GM13977 (cell line): Measurements from ENCODE around the gene NOD1.

Experiments used
- DNase-seq: peaks from one replicate; pipeline ENCODE4 v3.0.0; 2012; ENCODE audit warnings: low spot score
- in situ Hi-C: fragments of 300-500 bp; cut with MboI; formaldehyde crosslinking; loops from one replicate; pipeline ENCODE4 v1.12.0; 2022; ENCODE audit warnings: low sequenced_read_pairs, low pct_unique_long_range_greater_than_20kb, mixed read lengths, inconsistent platforms; ENCODE audit not compliant: unreplicated experiment
- TF ChIP-seq, protein P1 (sequence below): IDR thresholded peaks from 2 replicates; pipeline ENCODE4 v1.5.1; 2012; ENCODE audit warnings: mild to moderate bottlenecking, control low read depth; ENCODE audit not compliant: insufficient read depth; ENCODE audit errors: extremely low read depth, missing control alignments

NOD1 gene

DNA sequence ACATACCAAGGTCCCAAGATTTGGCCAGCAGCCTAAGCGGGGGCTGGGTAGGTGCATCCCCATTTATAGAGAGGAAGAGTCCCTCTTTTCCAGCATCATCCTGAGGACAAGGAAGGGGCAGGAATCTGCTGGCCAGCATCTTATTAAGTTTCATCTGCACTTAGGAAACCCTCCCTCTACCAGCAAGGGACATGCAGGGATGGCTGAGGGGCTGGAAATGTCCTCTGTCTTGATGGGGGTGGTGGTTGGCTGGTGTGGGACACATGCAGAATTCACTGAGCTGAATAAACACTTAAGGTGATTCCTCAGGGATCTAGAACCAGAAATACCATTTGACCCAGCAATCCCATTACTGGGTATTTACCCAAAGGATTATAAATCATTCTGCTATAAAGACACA is 42.1 kb downstream of the NOD1 start:
- TF ChIP-seq, protein P1, sequence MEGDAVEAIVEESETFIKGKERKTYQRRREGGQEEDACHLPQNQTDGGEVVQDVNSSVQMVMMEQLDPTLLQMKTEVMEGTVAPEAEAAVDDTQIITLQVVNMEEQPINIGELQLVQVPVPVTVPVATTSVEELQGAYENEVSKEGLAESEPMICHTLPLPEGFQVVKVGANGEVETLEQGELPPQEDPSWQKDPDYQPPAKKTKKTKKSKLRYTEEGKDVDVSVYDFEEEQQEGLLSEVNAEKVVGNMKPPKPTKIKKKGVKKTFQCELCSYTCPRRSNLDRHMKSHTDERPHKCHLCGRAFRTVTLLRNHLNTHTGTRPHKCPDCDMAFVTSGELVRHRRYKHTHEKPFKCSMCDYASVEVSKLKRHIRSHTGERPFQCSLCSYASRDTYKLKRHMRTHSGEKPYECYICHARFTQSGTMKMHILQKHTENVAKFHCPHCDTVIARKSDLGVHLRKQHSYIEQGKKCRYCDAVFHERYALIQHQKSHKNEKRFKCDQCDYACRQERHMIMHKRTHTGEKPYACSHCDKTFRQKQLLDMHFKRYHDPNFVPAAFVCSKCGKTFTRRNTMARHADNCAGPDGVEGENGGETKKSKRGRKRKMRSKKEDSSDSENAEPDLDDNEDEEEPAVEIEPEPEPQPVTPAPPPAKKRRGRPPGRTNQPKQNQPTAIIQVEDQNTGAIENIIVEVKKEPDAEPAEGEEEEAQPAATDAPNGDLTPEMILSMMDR: no peak
- no peak for DNase-seq
- in situ Hi-C loops: no loop called here

DNA sequence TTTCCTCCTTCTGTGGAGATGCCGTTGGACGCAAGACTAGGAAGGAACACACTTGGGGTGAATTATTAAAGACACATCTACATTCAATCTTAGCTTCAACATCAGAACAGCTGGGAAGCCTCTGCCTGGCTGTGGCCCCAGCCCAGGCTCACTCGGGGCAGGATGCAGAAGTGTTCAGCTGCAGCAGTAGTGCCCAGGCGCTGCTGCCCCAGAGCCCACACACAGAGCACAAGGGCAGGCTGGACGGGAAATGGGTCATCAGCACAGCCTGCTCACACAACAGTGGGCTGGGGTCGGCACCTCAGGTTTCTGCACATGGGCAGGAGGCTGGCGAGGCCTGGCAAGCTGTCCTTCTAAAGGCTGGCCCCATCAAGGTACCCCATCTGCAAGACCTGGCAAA is 42.5 kb downstream of the NOD1 start:
- TF ChIP-seq, protein P1: no peak
- DNase-seq: no peak
- in situ Hi-C loops: no loop called here

DNA sequence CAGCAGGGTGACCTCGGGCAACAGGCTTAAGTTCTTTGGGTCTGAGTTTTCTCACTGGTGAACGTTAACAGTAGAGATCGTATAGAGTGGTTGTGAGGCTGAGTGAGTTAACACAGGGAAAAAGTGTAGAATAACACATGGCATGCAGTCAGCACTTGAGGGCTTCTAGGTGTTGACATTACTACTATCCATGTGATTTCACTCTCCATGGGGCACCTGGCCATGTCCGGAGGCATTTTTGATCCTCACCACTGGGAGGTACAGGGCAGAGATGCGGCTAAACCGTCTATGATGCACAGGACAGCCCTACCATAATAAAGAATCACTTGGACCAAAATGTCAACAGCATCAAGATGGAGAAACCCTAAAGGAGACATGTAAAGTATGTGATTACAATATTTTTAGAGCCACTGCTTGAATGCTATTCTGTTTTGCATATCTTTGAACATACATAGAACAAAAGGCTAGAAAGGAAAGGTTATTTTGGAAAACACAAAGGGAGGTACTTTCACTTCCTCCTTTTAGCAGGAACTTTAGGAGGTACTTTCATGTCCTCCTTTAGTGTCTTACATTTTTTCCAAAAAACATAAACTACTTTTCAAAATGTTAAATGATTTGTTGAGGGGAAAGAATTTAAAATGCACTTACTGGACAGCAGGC is 44.3 kb downstream of the NOD1 start:
- in situ Hi-C loops: no loop called here
- TF ChIP-seq, protein P1: no peak
- no peak for DNase-seq

DNA sequence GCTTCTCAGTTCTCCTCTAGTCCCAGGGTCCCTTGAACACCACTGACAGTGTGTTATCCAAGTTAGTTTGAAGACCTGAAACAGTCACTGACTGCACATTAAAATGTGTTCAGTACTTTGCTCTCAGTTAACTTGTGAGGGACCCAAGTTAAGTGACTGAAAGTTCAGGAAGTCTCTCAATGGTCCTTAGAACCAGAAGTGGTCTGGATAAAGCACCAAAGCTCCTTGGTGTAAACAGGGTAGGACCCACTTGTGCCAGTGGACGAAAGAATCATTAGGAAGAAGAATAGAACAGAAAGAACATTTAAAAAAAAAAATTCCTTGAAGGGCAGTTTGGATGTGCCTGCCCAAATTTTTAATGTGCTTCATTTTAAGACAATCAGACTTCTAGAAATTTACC is 45.1 kb downstream of the NOD1 start:
- in situ Hi-C loops: no loop called here
- DNase-seq: no peak
- TF ChIP-seq, protein P1: no peak

DNA sequence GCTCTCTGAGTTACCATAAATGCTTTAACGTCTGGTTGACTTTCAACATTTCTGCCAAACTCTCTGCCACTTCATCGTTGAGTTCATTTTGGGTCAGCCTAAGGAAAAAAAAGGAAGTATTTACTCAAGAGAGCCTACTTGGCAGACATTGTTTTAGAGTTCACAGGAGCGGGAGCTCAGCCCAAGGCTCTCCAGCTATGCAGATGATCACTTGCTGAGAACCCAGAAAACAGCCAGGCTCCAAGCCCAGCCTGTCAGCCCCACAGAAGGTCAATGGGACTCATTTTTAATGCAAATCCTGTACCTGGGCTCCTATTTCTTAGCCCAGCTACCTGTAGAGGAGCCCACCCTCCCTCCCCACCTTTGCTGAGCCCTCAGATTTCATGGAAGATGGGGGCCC is 45.5 kb downstream of the NOD1 start:
- no peak for DNase-seq
- TF ChIP-seq, protein P1: no peak
- in situ Hi-C loops: no loop called here

DNA sequence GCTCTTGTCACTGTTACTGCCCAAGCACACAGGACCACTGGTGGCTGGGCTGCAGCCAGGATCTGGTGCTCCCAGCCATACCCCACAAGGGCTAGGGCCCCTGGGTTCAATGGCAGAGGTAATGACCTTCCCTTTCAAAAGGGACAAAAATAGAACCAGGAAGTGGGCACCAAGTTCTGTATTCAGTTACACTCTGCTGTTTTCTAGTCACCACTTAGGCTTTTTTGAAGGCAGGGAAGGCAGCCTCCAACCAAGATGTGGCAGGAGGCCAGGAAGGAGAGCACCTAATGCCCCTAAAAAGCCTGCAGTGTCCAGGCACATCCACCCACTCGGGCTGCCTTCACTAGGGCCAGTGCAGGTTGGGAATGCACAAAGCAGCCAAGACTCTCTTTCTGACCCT is 47.8 kb downstream of the NOD1 start:
- in situ Hi-C loops: no loop called here
- TF ChIP-seq, protein P1: no peak
- no peak for DNase-seq
